Karpas-422 (cell line): ENCODE measurements around the gene OR5H1. TPM values are rescaled to one million over a fixed set of nuclear protein-coding genes. Genes with fewer than 3 reads are reported as not detected.

Experiments
- DNase-seq: peaks from one replicate; pipeline ENCODE4 v3.0.0-alpha.2; 2015
- H2AFZ ChIP-seq: fragments of 200-600 bp; sonication (generic); 2 replicates; pipeline ENCODE4 v1.6.1; 2014; ENCODE audit warnings: antibody characterized with exemption, low read length, mixed read lengths
- H3K27ac ChIP-seq: fragments of 200-600 bp; sonication (generic); 2 replicates; pipeline ENCODE4 v1.5.1; 2014; ENCODE audit warnings: mild to moderate bottlenecking, low read length, moderate library complexity
- H3K27me3 ChIP-seq: fragments of 200-600 bp; sonication (generic); 2 replicates; pipeline ENCODE4 v1.6.1; 2014; ENCODE audit warnings: low read length, mixed read lengths
- H3K36me3 ChIP-seq: fragments of 200-600 bp; sonication (generic); 2 replicates; pipeline ENCODE4 v1.6.1; 2014; ENCODE audit warnings: low read length, mixed read lengths; ENCODE audit not compliant: insufficient read depth
- H3K4me1 ChIP-seq: fragments of 200-600 bp; sonication (generic); 2 replicates; pipeline ENCODE4 v1.6.1; 2014; ENCODE audit warnings: mild to moderate bottlenecking, low read length, mixed read lengths
- H3K4me2 ChIP-seq: fragments of 200-600 bp; sonication (generic); 2 replicates; pipeline ENCODE4 v1.6.1; 2014; ENCODE audit warnings: low read length, low read depth, mild to moderate bottlenecking; ENCODE audit not compliant: poor library complexity, severe bottlenecking
- H3K4me3 ChIP-seq: fragments of 200-600 bp; sonication (generic); 2 replicates; pipeline ENCODE4 v1.5.1; 2014; ENCODE audit warnings: mild to moderate bottlenecking, antibody characterized with exemption, low read length, mixed read lengths
- H3K79me2 ChIP-seq: fragments of 200-600 bp; sonication (generic); 2 replicates; pipeline ENCODE4 v1.6.1; 2014; ENCODE audit warnings: mild to moderate bottlenecking, low read length, mixed read lengths
- H3K9ac ChIP-seq: fragments of 200-600 bp; sonication (generic); 2 replicates; pipeline ENCODE4 v1.6.0; 2014; ENCODE audit warnings: low read length
- H3K9me2 ChIP-seq: fragments of 200-600 bp; sonication (generic), shearing (Covaris generic); replicated peaks from 2 replicates; pipeline ENCODE4 v1.6.0; 2014; ENCODE audit warnings: mild to moderate bottlenecking, low read length, moderate library complexity; ENCODE audit not compliant: insufficient read depth
- H3K9me3 ChIP-seq: fragments of 300-700, 200-600 bp; sonication (generic); 2 replicates; pipeline ENCODE4 v1.6.1; 2014; ENCODE audit warnings: low read length, mixed read lengths
- H4K20me1 ChIP-seq: fragments of 200-600 bp; sonication (generic); 2 replicates; pipeline ENCODE4 v1.6.1; 2014; ENCODE audit warnings: mild to moderate bottlenecking, antibody characterized with exemption, low read length, low read depth; ENCODE audit not compliant: insufficient read depth
- total RNA-seq: library from RNA; depleted of rRNA; stranded (reverse); fragments of >200 nt; shearing (Covaris generic); gene quantifications from 2 replicates; pipeline ENCODE4 v1.2.3, GENCODE V29; 2014; ENCODE audit warnings: low replicate concordance; rRNA removed

Gene OR5H1
- total RNA-seq, 1 experiment from 2014 or later: not detected

GRCh38 chr3:98166396-98166795 is 35.9 kb downstream of the OR5H1 start, which contains the start of gene OR5H15:
OR5H15 (plus strand) TSS chr3:98166696; CDS start chr3:98168700, 2,004 bp downstream.
- H3K4me3 ChIP-seq: no peak within 1 kb of the TSS
- H3K9me3 ChIP-seq: no peaks in the 10 kb centered on the region
- no peaks in the 10 kb centered on the region for H3K4me1 ChIP-seq
- no peaks in the 10 kb centered on the region for H3K9me2 ChIP-seq
- H4K20me1 ChIP-seq: no peaks in the 10 kb centered on the region
- H3K27me3 ChIP-seq: no peaks in the 10 kb centered on the region
- H3K4me2 ChIP-seq: no peak within 1 kb of the TSS
- H3K27ac ChIP-seq: no peak within 1 kb of the TSS
- H3K36me3 ChIP-seq: no peaks in the 10 kb centered on the region
- H2AFZ ChIP-seq: no peak within 1 kb of the TSS
- H3K9ac ChIP-seq: no peak within 1 kb of the TSS
- H3K79me2 ChIP-seq: no peaks in the 10 kb centered on the region
- DNase-seq: no peak

GRCh38 chr3:98171071-98171470 is 40.5 kb downstream of the OR5H1 start:
- Histone ChIP-seq H3K4me1 (no peaks in the 10 kb centered on the region), H3K79me2 (no peaks in the 10 kb centered on the region), H3K9me2 (no peaks in the 10 kb centered on the region), H4K20me1 (no peaks in the 10 kb centered on the region), H3K27me3 (no peaks in the 10 kb centered on the region), H3K36me3 (no peaks in the 10 kb centered on the region), H3K9me3 (no peaks in the 10 kb centered on the region), H3K4me2 (no peak overlapping the region), H3K4me3 (no peak overlapping the region), H3K9ac (no peak overlapping the region), H3K27ac (no peak overlapping the region), H2AFZ (no peak overlapping the region)
- DNase-seq: no peak

GRCh38 chr3:98172621-98173020 is 42.1 kb downstream of the OR5H1 start:
- H3K9me3 ChIP-seq: no peaks in the 10 kb centered on the region
- H3K4me2 ChIP-seq: no peak overlapping the region
- H2AFZ ChIP-seq: no peak overlapping the region
- no peak overlapping the region for H3K4me3 ChIP-seq
- no peaks in the 10 kb centered on the region for H3K36me3 ChIP-seq
- H3K79me2 ChIP-seq: no peaks in the 10 kb centered on the region
- no peak overlapping the region for H3K27ac ChIP-seq
- H3K9ac ChIP-seq: no peak overlapping the region
- peak; percentile 42 for DNase-seq
- no peaks in the 10 kb centered on the region for H3K4me1 ChIP-seq
- H3K27me3 ChIP-seq: no peaks in the 10 kb centered on the region
- H4K20me1 ChIP-seq: no peaks in the 10 kb centered on the region
- H3K9me2 ChIP-seq: no peaks in the 10 kb centered on the region

- H2AFZ ChIP-seq: no peak overlapping the region
- no peak for DNase-seq
- H3K4me2 ChIP-seq: no peak overlapping the region
Measured at GRCh38 chr3:98180319-98180890, 49.9 kb downstream of the OR5H1 start.

GRCh38 chr3:98182196-98182595 is 51.7 kb downstream of the OR5H1 start:
- no peaks in the 10 kb centered on the region for H3K9me3 ChIP-seq
- no peaks in the 10 kb centered on the region for H3K4me1 ChIP-seq
- no peaks in the 10 kb centered on the region for H3K79me2 ChIP-seq
- H3K9ac ChIP-seq: no peak overlapping the region
- H3K4me3 ChIP-seq: no peak overlapping the region
- H4K20me1 ChIP-seq: no peaks in the 10 kb centered on the region
- no peak overlapping the region for H2AFZ ChIP-seq
- no peak for DNase-seq
- H3K36me3 ChIP-seq: no peaks in the 10 kb centered on the region
- no peaks in the 10 kb centered on the region for H3K9me2 ChIP-seq
- no peaks in the 10 kb centered on the region for H3K27me3 ChIP-seq
- H3K27ac ChIP-seq: no peak overlapping the region
- no peak overlapping the region for H3K4me2 ChIP-seq

More at GRCh38 chr3:98180319-98180890, 49.9 kb downstream of the OR5H1 start:
- H3K4me3 ChIP-seq: no peak overlapping the region
- H3K9me2 ChIP-seq: no peaks in the 10 kb centered on the region
- no peaks in the 10 kb centered on the region for H3K27me3 ChIP-seq
- H3K79me2 ChIP-seq: no peaks in the 10 kb centered on the region
- no peak overlapping the region for H3K27ac ChIP-seq
- no peaks in the 10 kb centered on the region for H3K4me1 ChIP-seq
- no peaks in the 10 kb centered on the region for H3K9me3 ChIP-seq
- H3K36me3 ChIP-seq: no peaks in the 10 kb centered on the region
- no peak overlapping the region for H3K9ac ChIP-seq
- no peaks in the 10 kb centered on the region for H4K20me1 ChIP-seq

- no peak for DNase-seq
- no peaks in the 10 kb centered on the region for H3K4me1 ChIP-seq
- no peaks in the 10 kb centered on the region for H4K20me1 ChIP-seq
- no peak overlapping the region for H3K4me3 ChIP-seq
- H3K9me2 ChIP-seq: no peaks in the 10 kb centered on the region
- no peak overlapping the region for H3K9ac ChIP-seq
- no peak overlapping the region for H3K4me2 ChIP-seq
- H3K27me3 ChIP-seq: no peaks in the 10 kb centered on the region
- no peaks in the 10 kb centered on the region for H3K9me3 ChIP-seq
- H3K27ac ChIP-seq: no peak overlapping the region
- H2AFZ ChIP-seq: no peak overlapping the region
- H3K79me2 ChIP-seq: no peaks in the 10 kb centered on the region
- no peaks in the 10 kb centered on the region for H3K36me3 ChIP-seq
Measured at GRCh38 chr3:98185180-98185579, 54.7 kb downstream of the OR5H1 start.

Other genes with a start within 250 kb of the OR5H1 start
- gene RIOX2, start 158.3 kb upstream of the OR5H1 start, total RNA-seq: 53.1 and 55.6 TPM in 2 replicates
- gene GABRR3, start 95.4 kb upstream of the OR5H1 start, total RNA-seq: not detected in 2 replicates
- not detected in 2 replicates for gene OR5AC2, start 43.5 kb upstream of the OR5H1 start, total RNA-seq
- gene OR5H14, start 16.8 kb downstream of the OR5H1 start, total RNA-seq: not detected in 2 replicates
- not detected in 2 replicates for gene OR5H15, start 36.0 kb downstream of the OR5H1 start, total RNA-seq
- gene OR5H6, start 133.5 kb downstream of the OR5H1 start, total RNA-seq: not detected in 2 replicates
- not detected in 2 replicates for gene OR5H2, start 151.8 kb downstream of the OR5H1 start, total RNA-seq
- not detected in 2 replicates for gene OR5K4, start 223.1 kb downstream of the OR5H1 start, total RNA-seq